NCI-H460 (cell line): ENCODE data around the gene ATXN10. TPM values are rescaled to one million over a fixed set of nuclear protein-coding genes. Genes with fewer than 3 reads are reported as not detected.

Source experiments
- DNase-seq: peaks from one replicate; pipeline ENCODE4 v3.0.0-alpha.2; 2016; ENCODE audit warnings: low read depth; ENCODE audit errors: extremely low read depth
- total RNA-seq: library from RNA; depleted of rRNA; stranded (reverse); fragments of >200 nt; shearing (Covaris generic); gene quantifications from 2 replicates; pipeline ENCODE4 v1.2.3, GENCODE V29; 2014

The ATXN10 gene
- total RNA-seq, 1 experiment from 2014 or later, result 42.1 TPM

GRCh38 chr22:45754822-45755221, 83.2 kb downstream of the ATXN10 start:
- no peak for DNase-seq

GRCh38 chr22:45756558-45756957, 84.9 kb downstream of the ATXN10 start:
- no peak for DNase-seq

- no peak for DNase-seq
Measured at GRCh38 chr22:45757068-45757467, 85.4 kb downstream of the ATXN10 start.

- no peak for DNase-seq
Measured at GRCh38 chr22:45757936-45758335, 86.3 kb downstream of the ATXN10 start.

GRCh38 chr22:45758603-45759002, 87.0 kb downstream of the ATXN10 start:
- no peak for DNase-seq

- DNase-seq, result no peak
Measured at GRCh38 chr22:45760682-45761081, 89.0 kb downstream of the ATXN10 start.

- DNase-seq, result no peak
Measured at GRCh38 chr22:45762545-45763235, 91.1 kb downstream of the ATXN10 start.

- no peak for DNase-seq
Measured at GRCh38 chr22:45763236-45763624, 91.6 kb downstream of the ATXN10 start.

- DNase-seq, result no peak
Measured at GRCh38 chr22:45768490-45768889, 96.9 kb downstream of the ATXN10 start.

- no peak for DNase-seq
Measured at GRCh38 chr22:45769569-45770210, 98.1 kb downstream of the ATXN10 start.

- DNase-seq, result no peak
Measured at GRCh38 chr22:45770506-45770905, 98.9 kb downstream of the ATXN10 start.

- DNase-seq, result no peak
Measured at GRCh38 chr22:45771057-45771456, 99.4 kb downstream of the ATXN10 start.

GRCh38 chr22:45771711-45772110, 100.1 kb downstream of the ATXN10 start:
- DNase-seq, result no peak

GRCh38 chr22:45772743-45773142, 101.1 kb downstream of the ATXN10 start:
- DNase-seq, result no peak

GRCh38 chr22:45774001-45774670, 102.5 kb downstream of the ATXN10 start:
- no peak for DNase-seq

GRCh38 chr22:45775062-45775461, 103.4 kb downstream of the ATXN10 start:
- DNase-seq, result no peak

- DNase-seq, result no peak
Measured at GRCh38 chr22:45775569-45776312, 104.1 kb downstream of the ATXN10 start.

GRCh38 chr22:45776313-45776585, 104.6 kb downstream of the ATXN10 start:
- no peak for DNase-seq

- DNase-seq, result no peak
Measured at GRCh38 chr22:45777046-45777851, 105.6 kb downstream of the ATXN10 start.

GRCh38 chr22:45777852-45778375, 106.3 kb downstream of the ATXN10 start:
- DNase-seq, result no peak
